Keratinocyte (primary cell): ENCODE measurements around the gene CFAP410.

Source experiments
- EZH2 ChIP-seq: IDR thresholded peaks from one replicate; pipeline ENCODE4 v1.6.1; 2012; ENCODE audit warnings: inconsistent platforms, mild to moderate bottlenecking, low read length, moderate library complexity
- TF ChIP-seq, protein P1 (sequence below), 3 experiments: IDR thresholded peaks in 1 of 3; conservative IDR thresholded peaks in 1 of 3; optimal IDR thresholded peaks in 1 of 3; 2 replicates in 2 of 3; 3 replicates in 1 of 3; pipeline versions ENCODE3 to v1.5.1; 2011; ENCODE audit warnings: low read length in 3 of 3, mild to moderate bottlenecking in 3 of 3, moderate library complexity in 2 of 3, control low read depth in 1 of 3, inconsistent platforms in 1 of 3; ENCODE audit not compliant: insufficient read depth in 2 of 3; ENCODE audit errors: extremely low read depth in 1 of 3

DNA sequence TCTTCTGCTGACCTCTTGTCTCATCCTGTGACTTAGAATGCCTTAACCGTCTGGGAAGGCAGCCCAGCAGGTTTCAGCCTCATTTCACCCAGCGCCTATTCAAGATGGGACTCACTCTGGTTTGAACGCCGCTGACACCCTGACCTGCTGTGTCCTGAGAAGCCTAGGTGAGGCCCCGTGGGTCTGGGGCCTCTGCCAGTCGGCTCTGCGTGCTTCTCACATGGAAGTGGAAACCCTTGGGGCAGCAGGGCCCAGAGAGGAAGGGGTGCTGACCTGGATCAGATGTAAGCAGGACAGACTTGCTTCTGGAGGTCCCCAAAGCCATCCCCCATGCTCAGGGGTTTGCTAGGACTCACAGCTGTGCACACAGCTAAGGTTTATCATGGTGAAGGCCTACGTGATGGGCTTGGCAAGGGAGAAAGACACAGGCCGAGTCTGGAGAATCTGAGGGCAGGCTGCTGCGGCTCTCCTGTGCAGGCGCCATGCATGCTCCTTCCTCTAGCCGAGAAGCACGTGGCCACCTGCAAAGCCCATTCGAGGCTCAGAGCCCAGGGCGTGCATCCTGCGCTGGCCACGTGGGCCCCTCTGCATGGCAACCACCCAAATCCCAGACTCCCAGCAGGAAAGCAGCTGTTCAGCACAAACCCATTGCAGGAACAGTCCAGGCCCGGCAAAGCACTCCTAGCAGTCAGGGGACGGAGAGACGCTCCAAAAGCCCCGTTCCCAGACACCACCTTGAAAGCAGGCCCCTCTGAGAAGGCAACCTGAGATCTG lies 18.1 kb upstream of the CFAP410 start:
- TF ChIP-seq EZH2 = no peak
- TF ChIP-seq, protein P1, sequence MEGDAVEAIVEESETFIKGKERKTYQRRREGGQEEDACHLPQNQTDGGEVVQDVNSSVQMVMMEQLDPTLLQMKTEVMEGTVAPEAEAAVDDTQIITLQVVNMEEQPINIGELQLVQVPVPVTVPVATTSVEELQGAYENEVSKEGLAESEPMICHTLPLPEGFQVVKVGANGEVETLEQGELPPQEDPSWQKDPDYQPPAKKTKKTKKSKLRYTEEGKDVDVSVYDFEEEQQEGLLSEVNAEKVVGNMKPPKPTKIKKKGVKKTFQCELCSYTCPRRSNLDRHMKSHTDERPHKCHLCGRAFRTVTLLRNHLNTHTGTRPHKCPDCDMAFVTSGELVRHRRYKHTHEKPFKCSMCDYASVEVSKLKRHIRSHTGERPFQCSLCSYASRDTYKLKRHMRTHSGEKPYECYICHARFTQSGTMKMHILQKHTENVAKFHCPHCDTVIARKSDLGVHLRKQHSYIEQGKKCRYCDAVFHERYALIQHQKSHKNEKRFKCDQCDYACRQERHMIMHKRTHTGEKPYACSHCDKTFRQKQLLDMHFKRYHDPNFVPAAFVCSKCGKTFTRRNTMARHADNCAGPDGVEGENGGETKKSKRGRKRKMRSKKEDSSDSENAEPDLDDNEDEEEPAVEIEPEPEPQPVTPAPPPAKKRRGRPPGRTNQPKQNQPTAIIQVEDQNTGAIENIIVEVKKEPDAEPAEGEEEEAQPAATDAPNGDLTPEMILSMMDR (optimal IDR thresholded peaks at IDR 0.05 in 1 of 3, IDR thresholded peaks at IDR 0.05 in 1 of 3, conservative IDR thresholded peaks at IDR 0.05 in 1 of 3; ENCODE audit: extremely low read depth in 1 of 3, insufficient read depth in 2 of 3, low read length in 3 of 3) = no peak
